HG03565 (cell line): ENCODE data around the gene EPHA10.

Experiments used
- ATAC-seq: cut with Tn5 transposase; IDR thresholded peaks from one replicate; pipeline ENCODE4 v1.9.1; 2021; ENCODE audit warnings: mild to moderate bottlenecking, moderate library complexity; ENCODE audit not compliant: unreplicated experiment

The EPHA10 gene

DNA sequence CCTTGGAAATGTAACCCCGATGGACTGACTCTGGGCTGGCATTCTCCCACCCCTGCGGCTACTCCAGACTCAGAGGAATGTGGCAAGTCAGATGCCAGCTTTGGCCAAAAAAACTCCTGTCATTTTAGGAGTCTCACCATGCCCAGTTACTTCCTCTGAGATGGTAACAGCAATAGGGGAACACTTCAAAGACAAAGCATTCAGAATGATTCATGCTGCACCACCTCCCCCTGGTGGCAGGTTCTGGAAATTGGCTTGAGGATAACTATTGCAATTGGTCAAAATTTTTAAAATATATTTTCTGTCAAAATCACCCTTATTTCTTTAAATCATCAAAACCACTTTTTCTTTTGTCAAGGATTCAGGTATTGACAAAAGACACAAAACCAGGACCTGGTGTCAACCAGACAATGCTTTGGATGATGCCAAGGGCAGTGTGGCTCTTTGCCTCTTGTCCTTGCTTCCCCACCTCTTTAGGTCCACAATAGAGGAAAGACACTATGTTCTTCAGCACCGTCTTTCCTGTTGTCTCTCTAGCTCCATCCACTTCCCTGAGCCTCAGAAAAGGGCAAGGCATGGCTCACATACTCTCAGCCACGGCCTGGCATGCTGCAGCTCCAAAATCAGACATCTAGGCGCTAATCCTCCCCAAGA is 82.5 kb downstream of the EPHA10 start:
- ATAC-seq = no peak

DNA sequence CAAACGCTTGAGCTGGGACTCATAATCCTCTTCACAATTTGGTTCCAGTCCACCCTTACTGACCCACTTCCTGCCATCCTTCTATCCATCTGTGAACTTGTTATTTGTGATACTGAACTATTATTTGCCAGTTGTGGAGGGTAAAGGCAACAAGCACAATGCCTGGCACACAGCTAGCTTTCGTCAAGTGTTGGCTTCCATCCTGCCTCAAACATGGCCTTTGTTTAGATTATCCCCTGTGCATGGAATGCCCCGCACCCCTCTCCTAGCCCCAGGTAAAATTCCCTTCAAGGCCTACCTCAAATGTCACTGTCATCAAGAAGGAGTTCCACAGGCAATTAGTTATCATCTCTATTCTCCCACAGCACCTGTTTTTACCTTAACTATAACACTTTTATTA is 84.0 kb downstream of the EPHA10 start:
- no peak for ATAC-seq

DNA sequence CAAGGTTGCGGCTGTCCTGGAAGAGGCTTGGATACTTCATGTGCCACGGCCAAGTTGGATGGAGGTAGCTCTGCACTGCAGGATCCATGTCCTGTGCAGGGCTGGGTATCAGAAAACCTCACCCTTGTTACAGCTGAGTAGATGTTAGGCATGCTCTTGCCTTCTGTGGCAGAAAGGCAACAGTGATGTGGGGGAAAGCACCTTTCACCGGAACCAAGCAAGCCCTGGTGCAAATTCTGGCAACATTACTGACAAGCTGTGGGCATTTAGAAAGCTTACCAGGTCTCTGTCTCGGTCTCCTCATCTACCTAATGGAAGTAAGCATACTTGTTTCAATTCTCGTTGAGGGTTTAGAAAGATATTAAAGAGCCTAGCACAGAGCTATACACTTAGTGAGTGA is 87.1 kb downstream of the EPHA10 start:
- ATAC-seq = no peak

DNA sequence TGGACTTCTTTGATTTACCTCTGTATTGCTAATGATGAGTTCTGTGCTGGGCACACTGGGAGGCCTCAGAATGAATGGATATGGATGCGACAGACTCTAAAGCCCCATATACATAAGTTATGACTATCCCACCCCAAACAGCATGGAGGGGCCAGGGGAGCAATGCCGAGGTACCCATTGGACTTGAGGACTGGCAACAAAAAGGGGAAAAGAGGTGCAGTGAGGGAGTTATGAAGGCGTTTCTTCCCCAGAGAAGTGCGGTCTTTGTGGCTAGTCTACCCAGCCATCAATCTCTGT is 87.8 kb downstream of the EPHA10 start:
- no peak for ATAC-seq

DNA sequence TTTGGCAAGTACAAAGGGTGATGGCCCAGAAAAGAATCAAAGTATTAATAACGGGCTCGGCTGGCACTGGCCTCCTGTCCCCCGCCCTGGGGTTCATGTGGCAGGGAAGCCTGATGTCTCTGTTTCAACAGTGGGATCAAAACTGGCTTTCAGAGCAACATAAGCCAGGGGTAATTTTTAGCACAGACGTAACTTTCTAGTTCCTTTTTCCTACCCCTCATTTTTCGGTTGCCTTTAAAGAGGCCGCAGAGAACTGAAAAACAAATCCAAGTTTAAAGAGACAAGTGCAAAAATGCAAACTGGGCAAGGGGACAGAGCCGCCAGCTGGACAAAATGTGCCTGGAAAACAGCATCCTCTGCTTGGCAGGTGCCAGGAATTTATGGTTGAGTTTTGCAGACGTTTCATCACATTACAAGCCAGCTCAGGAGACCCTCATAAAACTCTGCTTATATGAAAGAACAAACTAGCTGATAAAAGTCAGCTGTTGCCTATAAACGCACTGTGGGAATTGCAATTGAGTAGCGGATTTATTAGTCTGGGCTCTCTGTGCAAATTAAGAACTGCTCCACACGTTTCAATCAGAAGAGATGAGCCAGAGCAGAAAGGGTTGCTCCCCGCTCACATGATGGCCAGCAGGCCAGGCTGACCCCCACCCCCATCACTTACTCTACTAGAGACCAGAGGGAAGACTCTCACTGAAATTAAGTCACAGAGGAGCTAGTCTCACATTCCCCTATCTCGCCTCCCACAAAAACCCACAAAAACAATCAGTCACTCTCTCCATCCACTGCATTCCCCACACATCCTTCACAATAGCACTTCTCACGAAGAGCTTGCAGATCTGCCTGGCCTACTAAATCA is 88.4 kb downstream of the EPHA10 start:
- ATAC-seq = no peak

DNA sequence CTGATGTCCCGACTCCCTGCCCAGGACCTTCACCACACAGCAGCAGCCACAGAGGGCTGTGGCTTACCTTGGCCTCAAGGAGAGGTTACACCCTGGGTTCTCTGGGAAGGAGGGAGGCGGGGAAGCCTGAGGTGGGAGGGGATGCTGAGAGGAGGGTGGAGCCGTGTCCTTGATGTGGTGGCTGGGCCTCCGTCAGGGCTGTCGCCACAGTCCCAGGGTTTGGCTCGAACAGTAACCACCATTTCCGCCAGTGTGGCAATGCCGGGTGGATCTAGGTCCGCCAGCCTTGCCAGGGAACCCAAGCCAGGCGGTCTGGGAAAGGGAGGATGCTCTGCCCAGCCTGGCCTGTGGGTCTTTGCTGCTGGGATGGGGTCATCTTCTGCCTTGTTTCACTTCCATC is 91.0 kb downstream of the EPHA10 start:
- ATAC-seq = no peak

DNA sequence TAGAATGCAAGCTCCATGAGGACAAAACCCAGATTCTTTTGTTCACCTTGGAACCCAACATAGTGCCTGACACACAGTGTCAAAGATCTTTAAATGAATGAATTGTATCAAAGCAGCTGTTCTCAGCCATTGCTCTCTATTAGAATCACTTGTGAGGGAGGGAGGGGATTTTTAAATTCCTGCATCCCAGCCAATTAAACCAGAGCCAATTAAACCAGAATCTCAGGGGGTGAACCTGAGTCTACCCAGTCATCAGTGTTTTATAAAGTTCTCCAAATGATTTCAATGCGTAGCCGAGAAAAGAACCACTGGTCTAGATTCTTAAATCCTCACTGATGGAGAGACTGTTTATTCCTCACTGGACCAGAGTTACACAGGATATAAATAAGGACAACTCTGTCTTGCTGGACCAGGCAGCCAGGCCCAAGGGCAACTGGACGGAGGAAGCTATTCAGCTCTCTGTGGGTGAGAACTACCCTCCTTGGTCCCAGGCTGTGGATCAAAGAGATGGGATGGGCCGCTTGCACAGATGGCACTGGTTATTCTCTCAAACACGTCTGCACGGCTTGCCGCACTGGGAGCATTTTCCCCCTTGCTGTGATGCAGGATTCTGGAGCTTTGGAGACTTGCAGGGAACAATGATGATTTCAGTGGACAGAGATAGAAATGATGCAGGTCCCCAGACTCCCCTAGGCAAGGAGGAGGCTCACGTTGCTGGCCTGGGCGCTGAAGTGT is 92.6 kb downstream of the EPHA10 start:
- no peak for ATAC-seq

DNA sequence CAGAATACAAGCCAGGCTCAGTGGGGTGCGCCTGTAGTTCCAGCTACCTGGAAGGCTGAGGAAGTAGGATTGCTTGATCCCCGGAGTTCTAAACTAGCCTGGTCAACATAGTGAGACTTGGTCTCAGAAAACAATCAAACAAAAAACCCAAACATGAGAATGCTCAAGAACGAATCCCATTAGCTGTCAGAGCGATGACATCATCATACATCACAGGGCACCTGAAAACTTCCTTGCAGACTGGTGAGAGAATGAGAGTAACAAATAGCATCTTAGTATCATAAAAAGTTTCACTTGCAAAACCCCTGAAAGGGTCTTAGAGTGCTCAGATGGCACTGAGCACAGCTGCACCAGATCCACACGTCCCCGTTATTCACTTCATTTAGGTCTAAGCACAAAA is 93.7 kb downstream of the EPHA10 start:
- ATAC-seq = no peak

DNA sequence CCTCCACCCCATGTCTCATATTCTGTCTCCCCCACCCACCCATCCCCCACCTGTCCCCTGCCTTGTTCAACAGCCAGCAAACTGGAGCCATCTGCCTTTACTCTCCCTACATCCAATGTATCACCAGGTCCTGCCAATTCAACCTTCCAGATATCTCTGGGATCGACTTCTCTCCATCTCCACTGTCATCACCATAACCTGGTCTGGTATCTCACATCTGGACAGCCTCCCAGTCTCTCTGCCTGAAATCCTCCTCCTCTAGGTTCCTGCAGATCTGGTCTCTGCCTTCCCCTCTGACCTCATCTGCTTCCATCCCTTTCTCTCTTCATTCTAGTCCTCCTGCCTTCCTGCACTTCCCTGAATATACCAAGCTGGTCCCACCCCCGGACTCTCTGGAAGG is 94.8 kb downstream of the EPHA10 start:
- no peak for ATAC-seq

DNA sequence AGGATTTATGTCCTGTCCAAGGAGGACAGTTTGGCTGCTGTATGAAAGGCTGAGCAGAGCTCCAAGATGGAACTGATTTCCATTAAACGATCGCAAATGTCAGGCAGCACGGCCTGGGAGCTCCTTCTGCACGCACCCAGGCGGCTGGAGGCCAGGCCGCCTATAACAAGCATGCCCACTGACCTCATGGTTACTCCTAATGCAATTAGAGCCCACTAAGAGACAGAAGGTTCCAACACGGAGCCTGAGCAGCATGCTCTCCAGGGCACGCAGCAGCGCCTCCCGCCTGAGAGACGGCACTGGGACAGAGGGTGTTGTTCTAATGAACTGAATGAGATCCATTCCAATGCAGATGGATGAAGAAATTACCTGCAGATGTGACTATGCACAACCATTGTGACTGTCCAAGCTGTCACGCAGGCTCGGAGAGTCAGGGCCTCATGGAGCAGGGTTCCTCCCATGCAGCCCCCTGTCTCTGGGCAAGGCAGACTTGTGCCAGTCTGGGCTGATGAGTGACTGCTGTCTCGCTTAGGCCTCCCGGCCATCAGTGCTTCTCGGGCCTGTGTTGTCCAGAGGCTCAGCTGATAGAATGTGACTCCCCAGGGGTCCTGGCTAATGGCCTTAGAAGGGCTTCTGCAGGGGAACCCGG is 97.8 kb downstream of the EPHA10 start:
- no peak for ATAC-seq

DNA sequence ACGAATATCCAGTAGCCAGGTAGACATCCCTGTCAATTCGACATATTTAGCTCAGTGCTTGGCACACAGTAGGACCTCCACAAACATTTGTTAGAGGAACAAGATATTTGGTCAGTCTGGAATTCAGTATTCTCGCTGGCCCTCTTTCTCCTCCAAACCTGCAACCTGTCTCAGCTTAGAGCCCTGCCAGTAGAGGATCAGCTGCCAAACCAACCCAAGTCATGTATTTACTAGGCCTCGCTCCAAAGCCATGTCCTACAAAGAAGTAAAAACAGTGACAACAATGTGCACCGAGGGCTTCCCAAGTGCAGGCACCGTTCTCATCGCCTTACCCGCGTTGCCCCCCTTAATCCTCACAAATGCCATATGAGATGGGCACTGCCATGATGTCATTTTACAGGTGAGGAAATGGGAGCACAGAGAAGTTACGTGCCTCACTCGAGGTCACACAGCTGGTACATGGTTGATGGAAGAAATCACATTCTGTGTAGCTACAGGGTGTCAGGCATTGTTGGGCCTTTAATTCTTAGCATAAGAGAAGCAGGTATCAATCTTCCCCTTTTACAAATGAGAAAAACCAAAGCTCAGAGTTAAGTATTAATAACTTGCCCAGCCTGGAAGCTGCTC is 98.6 kb downstream of the EPHA10 start:
- no peak for ATAC-seq
